Measurements from ENCODE around the gene SH3GL1. TPM values are rescaled to one million over a fixed set of nuclear protein-coding genes. Genes with fewer than 3 reads are reported as not detected.
A peak's percentile ranks its signal among the peaks of the same experiment; 100 is the strongest.

SH3GL1 gene
- total and polyA plus RNA-seq, 4 donors = 37.7 to 69.7 (median 57.5) TPM

GRCh38 chr19:4386041-4386782 is 14.1 kb downstream of the SH3GL1 start:
- no peak for ATAC-seq (ENCODE audit: low FRiP score)
- Histone ChIP-seq H3K27ac (ENCODE audit: low read depth in 1 of 2, low read length in 2 of 2) (no peak overlapping the region), H3K9me3 (ENCODE audit: control insufficient read depth, low read length) (no peaks in the 10 kb centered on the region), H3K36me3 (ENCODE audit: control insufficient read depth in 1 of 2, insufficient read depth in 2 of 2, low read length in 1 of 2) (peaks cover 0 to 4% of the 10 kb centered on the region in 2 donors), H3K27me3 (ENCODE audit: control insufficient read depth in 1 of 2, insufficient read depth in 2 of 2, low read length in 1 of 2) (no peaks in the 10 kb centered on the region), H3K4me3 (ENCODE audit: low read length in 2 of 2) (no peak overlapping the region), H3K4me1 (ENCODE audit: control insufficient read depth in 1 of 2, insufficient read depth in 2 of 2, low read length in 2 of 2) (no peaks in the 10 kb centered on the region)
- intact Hi-C loops (cut with DNase I) = no loop called here
- DNase-seq = no peak
- 91 to 92% methylated on average over 13 of the region's 13 CpGs for WGBS, 2 donors

- Histone ChIP-seq H3K9me3 (ENCODE audit: control insufficient read depth, low read length) (no peaks in the 10 kb centered on the region), H3K36me3 (ENCODE audit: control insufficient read depth in 1 of 2, insufficient read depth in 2 of 2, low read length in 1 of 2) (peaks cover 0 to 4% of the 10 kb centered on the region in 2 donors), H3K4me1 (ENCODE audit: control insufficient read depth in 1 of 2, insufficient read depth in 2 of 2, low read length in 2 of 2) (no peaks in the 10 kb centered on the region), H3K27ac (ENCODE audit: low read depth in 1 of 2, low read length in 2 of 2) (no peak overlapping the region), H3K4me3 (ENCODE audit: low read length in 2 of 2) (no peak overlapping the region), H3K27me3 (ENCODE audit: control insufficient read depth in 1 of 2, insufficient read depth in 2 of 2, low read length in 1 of 2) (no peaks in the 10 kb centered on the region)
- intact Hi-C loops (cut with DNase I) = no loop called here
- ATAC-seq (ENCODE audit: low FRiP score) (no peak), DNase-seq (no peak)
- 64 to 80% methylated on average over 15 of the region's 15 CpGs for WGBS, 2 donors
These were observed 14.9 kb downstream of the SH3GL1 start for GRCh38 chr19:4385291-4386040.

- WGBS, 2 donors = 64 to 68% methylated on average over 17 of the region's 17 CpGs
These were observed 20.1 kb downstream of the SH3GL1 start for GRCh38 chr19:4380254-4380727.

GRCh38 chr19:4379383-4380253 is 20.7 kb downstream of the SH3GL1 start:
- ATAC-seq (ENCODE audit: low FRiP score) = no peak
- H3K4me1 ChIP-seq (ENCODE audit: control insufficient read depth in 1 of 2, insufficient read depth in 2 of 2, low read length in 2 of 2) = peaks cover 0 to 6% of the 10 kb centered on the region in 2 donors

More at GRCh38 chr19:4380254-4380727, 20.1 kb downstream of the SH3GL1 start:
- no peaks in the 10 kb centered on the region for H3K9me3 ChIP-seq (ENCODE audit: control insufficient read depth, low read length)
- no peaks in the 10 kb centered on the region for H3K27me3 ChIP-seq (ENCODE audit: control insufficient read depth in 1 of 2, insufficient read depth in 2 of 2, low read length in 1 of 2)
- no peak overlapping the region for H3K4me3 ChIP-seq (ENCODE audit: low read length in 2 of 2)
- H3K36me3 ChIP-seq (ENCODE audit: control insufficient read depth in 1 of 2, insufficient read depth in 2 of 2, low read length in 1 of 2) = peaks cover 0 to 4% of the 10 kb centered on the region in 2 donors
- DNase-seq (no peak), ATAC-seq (ENCODE audit: low FRiP score) (peak; percentile 39)
- intact Hi-C loops (cut with DNase I) = no loop called here
- H3K27ac ChIP-seq (ENCODE audit: low read depth in 1 of 2, low read length in 2 of 2) = no peak overlapping the region
- peaks cover 0 to 3% of the 10 kb centered on the region in 2 donors for H3K4me1 ChIP-seq (ENCODE audit: control insufficient read depth in 1 of 2, insufficient read depth in 2 of 2, low read length in 2 of 2)

GRCh38 chr19:4378886-4379285 is 21.5 kb downstream of the SH3GL1 start:
- DNase-seq (no peak), ATAC-seq (ENCODE audit: low FRiP score) (no peak)
- Histone ChIP-seq H3K4me3 (ENCODE audit: low read length in 2 of 2) (no peak overlapping the region), H3K4me1 (ENCODE audit: control insufficient read depth in 1 of 2, insufficient read depth in 2 of 2, low read length in 2 of 2) (peaks cover 0 to 6% of the 10 kb centered on the region in 2 donors), H3K27ac (ENCODE audit: low read depth in 1 of 2, low read length in 2 of 2) (no peak overlapping the region), H3K9me3 (ENCODE audit: control insufficient read depth, low read length) (no peaks in the 10 kb centered on the region), H3K27me3 (ENCODE audit: control insufficient read depth in 1 of 2, insufficient read depth in 2 of 2, low read length in 1 of 2) (no peaks in the 10 kb centered on the region), H3K36me3 (ENCODE audit: control insufficient read depth in 1 of 2, insufficient read depth in 2 of 2, low read length in 1 of 2) (peaks cover 0 to 4% of the 10 kb centered on the region in 2 donors)
- intact Hi-C loops (cut with DNase I) = no loop called here
- WGBS, 2 donors = 93 to 95% methylated on average over 11 of the region's 11 CpGs

More at GRCh38 chr19:4379383-4380253, 20.7 kb downstream of the SH3GL1 start:
- DNase-seq = no peak
- H3K36me3 ChIP-seq (ENCODE audit: control insufficient read depth in 1 of 2, insufficient read depth in 2 of 2, low read length in 1 of 2) = peaks cover 0 to 4% of the 10 kb centered on the region in 2 donors
- no peak overlapping the region for H3K27ac ChIP-seq (ENCODE audit: low read depth in 1 of 2, low read length in 2 of 2)
- no peaks in the 10 kb centered on the region for H3K27me3 ChIP-seq (ENCODE audit: control insufficient read depth in 1 of 2, insufficient read depth in 2 of 2, low read length in 1 of 2)
- WGBS, 2 donors = 79 to 80% methylated on average over 20 of the region's 20 CpGs
- intact Hi-C loops (cut with DNase I) = no loop called here
- no peak overlapping the region for H3K4me3 ChIP-seq (ENCODE audit: low read length in 2 of 2)
- no peaks in the 10 kb centered on the region for H3K9me3 ChIP-seq (ENCODE audit: control insufficient read depth, low read length)

GRCh38 chr19:4376991-4377781 is 23.2 kb downstream of the SH3GL1 start:
- peaks cover 0 to 6% of the 10 kb centered on the region in 2 donors for H3K4me1 ChIP-seq (ENCODE audit: control insufficient read depth in 1 of 2, insufficient read depth in 2 of 2, low read length in 2 of 2)
- WGBS, 2 donors = 61 to 69% methylated on average over 22 to 23 of the region's 23 CpGs
- H3K9me3 ChIP-seq (ENCODE audit: control insufficient read depth, low read length) = no peaks in the 10 kb centered on the region
- peak in 1 of 2 donors; percentile 53 for DNase-seq
- no peak overlapping the region for H3K27ac ChIP-seq (ENCODE audit: low read depth in 1 of 2, low read length in 2 of 2)
- no peaks in the 10 kb centered on the region for H3K27me3 ChIP-seq (ENCODE audit: control insufficient read depth in 1 of 2, insufficient read depth in 2 of 2, low read length in 1 of 2)
- no peaks in the 10 kb centered on the region for H3K36me3 ChIP-seq (ENCODE audit: control insufficient read depth in 1 of 2, insufficient read depth in 2 of 2, low read length in 1 of 2)
- no peak overlapping the region for H3K4me3 ChIP-seq (ENCODE audit: low read length in 2 of 2)
- no peak for ATAC-seq (ENCODE audit: low FRiP score)
- intact Hi-C loops (cut with DNase I) = no loop called here

GRCh38 chr19:4376671-4376990 is 23.7 kb downstream of the SH3GL1 start:
- Histone ChIP-seq H3K4me1 (ENCODE audit: control insufficient read depth in 1 of 2, insufficient read depth in 2 of 2, low read length in 2 of 2) (peaks cover 0 to 6% of the 10 kb centered on the region in 2 donors), H3K4me3 (ENCODE audit: low read length in 2 of 2) (no peak overlapping the region), H3K27ac (ENCODE audit: low read depth in 1 of 2, low read length in 2 of 2) (peak overlapping the region in 1 of 2 donors; percentile 44), H3K36me3 (ENCODE audit: control insufficient read depth in 1 of 2, insufficient read depth in 2 of 2, low read length in 1 of 2) (no peaks in the 10 kb centered on the region), H3K9me3 (ENCODE audit: control insufficient read depth, low read length) (no peaks in the 10 kb centered on the region), H3K27me3 (ENCODE audit: control insufficient read depth in 1 of 2, insufficient read depth in 2 of 2, low read length in 1 of 2) (no peaks in the 10 kb centered on the region)
- intact Hi-C loops (cut with DNase I) = no loop called here
- 73 to 75% methylated on average over 10 of the region's 10 CpGs for WGBS, 2 donors
- no peak for ATAC-seq (ENCODE audit: low FRiP score)
- DNase-seq = no peak
